WERI-Rb-1 (cell line): Measurements from ENCODE around the gene DNAH10.

Experiments used
- DNase-seq: peaks from one replicate; pipeline ENCODE4 v3.0.0-alpha.2; 2020
- H3K27ac ChIP-seq: fragments of 250-450 bp; sonication (Bioruptor Pico); 2 replicates; pipeline ENCODE4 v1.5.1; 2020; ENCODE audit warnings: mild to moderate bottlenecking, moderate library complexity
- H3K27me3 ChIP-seq: fragments of 250-450 bp; sonication (Bioruptor Pico); 2 replicates; pipeline ENCODE4 v1.5.1; 2021; ENCODE audit warnings: mild to moderate bottlenecking, low read depth, moderate library complexity; ENCODE audit not compliant: insufficient read depth, severe bottlenecking
- H3K36me3 ChIP-seq: fragments of 250-450 bp; sonication (Bioruptor Pico); 2 replicates; pipeline ENCODE4 v1.5.1; 2020; ENCODE audit warnings: mild to moderate bottlenecking, moderate library complexity
- H3K4me3 ChIP-seq: 2 replicates; pipeline ENCODE4 v1.5.1; 2011; ENCODE audit warnings: low read depth, mild to moderate bottlenecking, control low read depth, low read length
- H3K9me3 ChIP-seq: fragments of 250-450 bp; sonication (Bioruptor Pico); 2 replicates; pipeline ENCODE4 v1.5.1; 2021; ENCODE audit warnings: mild to moderate bottlenecking, moderate library complexity; ENCODE audit not compliant: severe bottlenecking
- CTCF ChIP-seq: IDR thresholded peaks from 2 replicates; pipeline ENCODE4 v1.5.1; 2011; ENCODE audit warnings: low read depth, mild to moderate bottlenecking, control low read depth, inconsistent platforms, low read length

The DNAH10 gene

GRCh38 chr12:123912415-123913380 is 150.6 kb downstream of the DNAH10 start:
- Histone ChIP-seq H3K27me3 (no peaks in the 10 kb centered on the region), H3K4me3 (no peak overlapping the region), H3K36me3 (no peaks in the 10 kb centered on the region), H3K27ac (no peak overlapping the region), H3K9me3 (no peaks in the 10 kb centered on the region)
- no peak for DNase-seq
- TF ChIP-seq CTCF = no peak

GRCh38 chr12:123914726-123915333 is 152.7 kb downstream of the DNAH10 start:
- Histone ChIP-seq H3K27me3 (no peaks in the 10 kb centered on the region), H3K27ac (no peak overlapping the region), H3K36me3 (no peaks in the 10 kb centered on the region), H3K4me3 (no peak overlapping the region), H3K9me3 (no peaks in the 10 kb centered on the region)
- TF ChIP-seq CTCF = no peak
- no peak for DNase-seq

- no peak for DNase-seq
- no peak for TF ChIP-seq CTCF
- Histone ChIP-seq H3K9me3 (no peaks in the 10 kb centered on the region), H3K27ac (no peak overlapping the region), H3K4me3 (no peak overlapping the region), H3K36me3 (no peaks in the 10 kb centered on the region), H3K27me3 (no peaks in the 10 kb centered on the region)
Measured at GRCh38 chr12:123916729-123917128, 154.6 kb downstream of the DNAH10 start.

DNA sequence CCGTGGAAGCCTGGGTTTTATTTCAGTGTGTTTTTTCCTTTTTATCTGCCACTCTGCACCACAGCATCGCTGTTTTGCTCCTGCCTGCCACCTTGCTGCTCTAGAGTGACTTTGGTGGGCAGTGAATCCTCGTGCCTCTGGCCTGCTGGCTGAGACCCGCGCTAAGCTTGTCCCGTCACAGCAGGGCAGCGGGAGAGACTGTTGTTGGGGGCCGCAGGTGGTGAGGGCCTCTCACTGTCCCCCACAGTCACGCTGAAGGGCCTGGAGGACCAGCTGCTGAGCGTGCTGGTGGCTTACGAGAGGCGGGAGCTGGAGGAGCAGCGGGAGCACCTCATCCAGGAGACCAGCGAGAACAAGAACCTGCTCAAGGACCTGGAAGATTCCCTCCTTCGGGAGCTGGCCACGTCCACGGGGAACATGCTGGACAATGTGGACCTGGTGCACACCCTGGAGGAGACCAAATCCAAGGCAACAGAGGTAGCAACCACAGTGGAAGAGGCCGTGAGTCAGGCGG is 155.3 kb downstream of the DNAH10 start:
- Histone ChIP-seq H3K27me3 (no peaks in the 10 kb centered on the region), H3K36me3 (no peaks in the 10 kb centered on the region), H3K27ac (no peak overlapping the region), H3K9me3 (no peaks in the 10 kb centered on the region), H3K4me3 (no peak overlapping the region)
- DNase-seq = no peak
- TF ChIP-seq CTCF = no peak

- Histone ChIP-seq H3K27ac (no peak overlapping the region), H3K9me3 (no peaks in the 10 kb centered on the region), H3K27me3 (no peaks in the 10 kb centered on the region), H3K4me3 (no peak overlapping the region), H3K36me3 (no peaks in the 10 kb centered on the region)
- no peak for TF ChIP-seq CTCF
- no peak for DNase-seq
Measured at GRCh38 chr12:123919980-123920360, 157.9 kb downstream of the DNAH10 start.
